Loucy (cell line): ENCODE data around the gene MOAP1.

Experiments used
- EZH2phosphoT487 ChIP-seq: fragments of 200-600 bp; IDR thresholded peaks from 2 replicates; pipeline ENCODE4 v1.6.1; 2018; ENCODE audit warnings: antibody characterized with exemption, mild to moderate bottlenecking, moderate library complexity, borderline replicate concordance
- TF ChIP-seq, protein P1 (sequence below): fragments of 200-600 bp; sonication (generic); conservative IDR thresholded peaks from 2 replicates; pipeline ENCODE4 v1.5.1; 2014; ENCODE audit warnings: mild to moderate bottlenecking, antibody characterized with exemption, low read length

DNA sequence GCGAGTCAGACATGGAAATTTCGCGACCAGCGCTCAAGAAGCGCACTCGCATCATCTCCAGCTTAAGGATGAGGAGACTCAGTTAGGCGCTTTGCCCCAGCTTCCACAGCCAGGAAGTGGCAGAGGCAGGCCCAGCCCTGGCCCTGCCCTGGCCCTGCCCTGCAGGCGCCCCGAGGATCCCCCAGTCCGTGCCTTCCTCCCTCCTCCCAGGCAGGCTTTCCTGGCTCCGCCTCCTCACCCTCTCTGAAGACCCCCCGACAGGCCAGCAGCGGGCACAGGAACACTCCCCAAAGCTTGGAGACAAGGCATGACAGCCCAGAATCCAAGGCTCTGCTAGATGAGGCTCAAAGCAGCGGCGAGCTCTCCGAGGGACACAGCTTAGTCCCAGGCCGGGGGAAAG, 47.5 kb upstream of the MOAP1 start:
- TF ChIP-seq, protein P1, sequence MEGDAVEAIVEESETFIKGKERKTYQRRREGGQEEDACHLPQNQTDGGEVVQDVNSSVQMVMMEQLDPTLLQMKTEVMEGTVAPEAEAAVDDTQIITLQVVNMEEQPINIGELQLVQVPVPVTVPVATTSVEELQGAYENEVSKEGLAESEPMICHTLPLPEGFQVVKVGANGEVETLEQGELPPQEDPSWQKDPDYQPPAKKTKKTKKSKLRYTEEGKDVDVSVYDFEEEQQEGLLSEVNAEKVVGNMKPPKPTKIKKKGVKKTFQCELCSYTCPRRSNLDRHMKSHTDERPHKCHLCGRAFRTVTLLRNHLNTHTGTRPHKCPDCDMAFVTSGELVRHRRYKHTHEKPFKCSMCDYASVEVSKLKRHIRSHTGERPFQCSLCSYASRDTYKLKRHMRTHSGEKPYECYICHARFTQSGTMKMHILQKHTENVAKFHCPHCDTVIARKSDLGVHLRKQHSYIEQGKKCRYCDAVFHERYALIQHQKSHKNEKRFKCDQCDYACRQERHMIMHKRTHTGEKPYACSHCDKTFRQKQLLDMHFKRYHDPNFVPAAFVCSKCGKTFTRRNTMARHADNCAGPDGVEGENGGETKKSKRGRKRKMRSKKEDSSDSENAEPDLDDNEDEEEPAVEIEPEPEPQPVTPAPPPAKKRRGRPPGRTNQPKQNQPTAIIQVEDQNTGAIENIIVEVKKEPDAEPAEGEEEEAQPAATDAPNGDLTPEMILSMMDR, result no peak
- no peak for TF ChIP-seq EZH2phosphoT487
